NT2/D1 (cell line): ENCODE results near the gene ZNF428.

Experiments
- YY1 ChIP-seq: IDR thresholded peaks from 2 replicates; pipeline ENCODE4 v1.6.1; 2011; ENCODE audit not compliant: insufficient read length, insufficient read depth
- ZNF274 ChIP-seq: IDR thresholded peaks from 2 replicates; pipeline ENCODE4 v1.6.1; 2011; ENCODE audit warnings: mild to moderate bottlenecking, low read depth, low read length

- TF ChIP-seq YY1 (no peak), ZNF274 (no peak)
Observed at GRCh38 chr19:43616306-43616705, 3.1 kb downstream of the ZNF428 start.
